ENCODE measurements around the gene NUP210. TPM values are rescaled to one million over a fixed set of nuclear protein-coding genes. Genes with fewer than 3 reads are reported as not detected.

NUP210 gene
- total and polyA plus RNA-seq, 2 donors (not counting 3 experiments of a cell fraction or from before 2014, with no cell fraction given): 0.14 to 0.84 TPM

DNA sequence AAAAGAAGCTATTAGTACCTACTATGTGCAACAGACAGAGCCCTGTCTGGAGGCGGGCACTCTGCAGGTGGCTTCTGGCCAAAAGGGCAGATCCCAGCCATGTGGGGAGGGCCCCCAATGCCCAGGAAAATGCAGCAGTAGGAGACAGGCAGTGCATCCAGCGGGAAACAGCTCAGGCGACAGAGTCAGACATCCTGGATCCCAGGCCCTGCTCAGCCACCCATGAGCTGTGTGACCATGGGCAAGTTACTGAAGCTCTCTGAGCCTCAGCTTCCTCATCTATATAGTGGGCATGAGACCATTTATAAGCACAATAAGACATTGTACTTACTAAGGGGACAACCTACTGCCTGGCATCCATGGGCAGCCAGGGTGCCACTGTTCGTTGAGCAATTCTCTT lies 25.8 kb downstream of the NUP210 start:
- Histone ChIP-seq H3K4me2 (ENCODE audit: insufficient read depth, low read length) (no peak overlapping the region), H3K9ac (replicated peaks; ENCODE audit: extremely low read depth, insufficient read depth, low read length) (no peak overlapping the region), H4K20me1 (replicated peaks; ENCODE audit: control insufficient read depth, extremely low read depth, insufficient read depth, low read length) (no peaks in the 10 kb centered on the region), H3K79me2 (ENCODE audit: control insufficient read depth, insufficient read depth, low read length) (no peaks in the 10 kb centered on the region), H3K4me1 (ENCODE audit: control insufficient read depth, extremely low read depth, insufficient read depth, low read length) (no peaks in the 10 kb centered on the region), H2AFZ (ENCODE audit: low read depth, low read length) (no peak overlapping the region), H3K36me3 (ENCODE audit: control insufficient read depth in 2 of 2, extremely low read depth in 1 of 2, insufficient read depth in 2 of 2, low read length in 2 of 2) (no peaks in the 10 kb centered on the region), H3K9me3 (replicated peaks; ENCODE audit: control insufficient read depth, insufficient read depth, low read length) (no peaks in the 10 kb centered on the region), H3K9me1 (replicated peaks; ENCODE audit: control insufficient read depth, extremely low read depth, insufficient read depth, low read length) (no peaks in the 10 kb centered on the region), H3K4me3 (replicated peaks in 1 of 3; ENCODE audit: insufficient read depth in 1 of 3, low read depth in 1 of 3, low read length in 3 of 3) (no peak overlapping the region), H3K27ac (ENCODE audit: insufficient read depth, low read depth, low read length) (no peak overlapping the region), H3K27me3 (ENCODE audit: control insufficient read depth in 2 of 2, insufficient read depth in 2 of 2, low read length in 2 of 2) (no peaks in the 10 kb centered on the region)
- BruUV-seq (replicated peaks): no TSS peak
- FAIRE-seq (no peak), DNase-seq (ENCODE audit: low read depth, low spot score) (no peak)
- no peak for TF ChIP-seq FOS (IDR thresholded peaks at IDR 0.05; ENCODE audit: borderline replicate concordance, insufficient read depth, low read length)
- TF ChIP-seq, protein P1, sequence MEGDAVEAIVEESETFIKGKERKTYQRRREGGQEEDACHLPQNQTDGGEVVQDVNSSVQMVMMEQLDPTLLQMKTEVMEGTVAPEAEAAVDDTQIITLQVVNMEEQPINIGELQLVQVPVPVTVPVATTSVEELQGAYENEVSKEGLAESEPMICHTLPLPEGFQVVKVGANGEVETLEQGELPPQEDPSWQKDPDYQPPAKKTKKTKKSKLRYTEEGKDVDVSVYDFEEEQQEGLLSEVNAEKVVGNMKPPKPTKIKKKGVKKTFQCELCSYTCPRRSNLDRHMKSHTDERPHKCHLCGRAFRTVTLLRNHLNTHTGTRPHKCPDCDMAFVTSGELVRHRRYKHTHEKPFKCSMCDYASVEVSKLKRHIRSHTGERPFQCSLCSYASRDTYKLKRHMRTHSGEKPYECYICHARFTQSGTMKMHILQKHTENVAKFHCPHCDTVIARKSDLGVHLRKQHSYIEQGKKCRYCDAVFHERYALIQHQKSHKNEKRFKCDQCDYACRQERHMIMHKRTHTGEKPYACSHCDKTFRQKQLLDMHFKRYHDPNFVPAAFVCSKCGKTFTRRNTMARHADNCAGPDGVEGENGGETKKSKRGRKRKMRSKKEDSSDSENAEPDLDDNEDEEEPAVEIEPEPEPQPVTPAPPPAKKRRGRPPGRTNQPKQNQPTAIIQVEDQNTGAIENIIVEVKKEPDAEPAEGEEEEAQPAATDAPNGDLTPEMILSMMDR (IDR thresholded peaks at IDR 0.05; ENCODE audit: extremely low read depth in 1 of 2, insufficient read depth in 1 of 2, low read depth in 1 of 2, low read length in 2 of 2): no peak
- TF ChIP-seq POLR2AphosphoS5 (IDR thresholded peaks at IDR 0.05; ENCODE audit: insufficient read depth, low read depth, low read length): no peak
- TF ChIP-seq, protein P2, sequence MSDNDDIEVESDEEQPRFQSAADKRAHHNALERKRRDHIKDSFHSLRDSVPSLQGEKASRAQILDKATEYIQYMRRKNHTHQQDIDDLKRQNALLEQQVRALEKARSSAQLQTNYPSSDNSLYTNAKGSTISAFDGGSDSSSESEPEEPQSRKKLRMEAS (IDR thresholded peaks at IDR 0.05; ENCODE audit: insufficient read depth, insufficient read length): no peak
- TF ChIP-seq JUN (IDR thresholded peaks at IDR 0.05; ENCODE audit: borderline replicate concordance, insufficient read depth, insufficient read length, low read depth): no peak
- TF ChIP-seq MYC (IDR thresholded peaks at IDR 0.05; ENCODE audit: low read depth, low read length): no peak
- TF ChIP-seq EZH2 (IDR thresholded peaks at IDR 0.05; ENCODE audit: borderline replicate concordance, low read depth, low read length, severe bottlenecking): no peak
- TF ChIP-seq POLR2A (IDR thresholded peaks at IDR 0.05; ENCODE audit: low read depth, low read length): no peak
- dilution Hi-C loops (cut with MboI; ENCODE audit: extremely low pct_ligation_motif_present, low sequenced_read_pairs) (no loop called here), intact Hi-C loops (cut with micrococcal nuclease) (no loop called here)
- ChIA-PET CTCF (no interaction called here), POLR2A (no interaction called here)

Measured in endothelial cell of umbilical vein (primary cell).